Muscle of leg (tissue), 11 donors: ENCODE measurements around the gene SEMA3F. TPM values are rescaled to one million over a fixed set of nuclear protein-coding genes. Genes with fewer than 3 reads are reported as not detected.

Experiments
- DNase-seq: peaks from one replicate; pipeline ENCODE4 v3.0.0; 2013
- H3K27ac ChIP-seq: one replicate; pipeline ENCODE4 v1.5.1; 2013; ENCODE audit warnings: mild to moderate bottlenecking, low read length, control low read depth
- H3K27me3 ChIP-seq: one replicate; pipeline ENCODE4 v1.6.1; 2013; ENCODE audit warnings: low read length; ENCODE audit not compliant: control insufficient read depth, insufficient read depth
- H3K36me3 ChIP-seq: one replicate; pipeline ENCODE4 v1.6.1; 2013; ENCODE audit warnings: low read length; ENCODE audit not compliant: control insufficient read depth, insufficient read depth
- H3K4me1 ChIP-seq: one replicate; pipeline ENCODE4 v1.6.1; 2013; ENCODE audit warnings: low read length; ENCODE audit not compliant: control insufficient read depth, insufficient read depth
- H3K4me3 ChIP-seq: one replicate; pipeline ENCODE4 v1.5.1; 2013; ENCODE audit warnings: low read length, control low read depth
- H3K9me3 ChIP-seq: replicated peaks from 2 replicates; pipeline ENCODE4 v1.6.1; 2013; ENCODE audit warnings: low read depth, low read length; ENCODE audit not compliant: control insufficient read depth
- WGBS: methylation state at CpG from one replicate; pipeline ENCODE4 v1.1.5; 2013; ENCODE audit warnings: missing lambda C conversion rate; ENCODE audit not compliant: insufficient coverage; 5-methylcytosine and 5-hydroxymethylcytosine counted together
- polyA plus RNA-seq, 8 donors: library from polyadenylated mRNA; unstranded; fragments of 120-200 nt; gene quantifications; one replicate each; pipeline versions ENCODE4 v1.2.1 to v1.2.3, GENCODE V29; 2013; ENCODE audit warnings: inconsistent platforms in 1 of 8, low replicate concordance in 1 of 8; ENCODE audit not compliant: insufficient read length in 8 of 8, insufficient read depth in 1 of 8
- total RNA-seq: library from RNA; stranded (reverse); fragments of 120-200 nt; gene quantifications from one replicate; pipeline ENCODE4 v1.2.4, GENCODE V29; 2013

SEMA3F gene
- total and polyA plus RNA-seq, 9 donors: 9.1 to 28.6 (median 13.9) TPM

- Histone ChIP-seq H3K4me1 (peaks cover 34% of the 10 kb centered on the region), H3K27ac (no peak overlapping the region), H3K36me3 (peaks cover 5% of the 10 kb centered on the region), H3K27me3 (peaks cover 45% of the 10 kb centered on the region), H3K4me3 (no peak overlapping the region), H3K9me3 (no peaks in the 10 kb centered on the region)
- WGBS: 2% methylated on average over 14 of the region's 21 CpGs
- peak; percentile 67 for DNase-seq
These were observed 37.6 kb downstream of the SEMA3F start for GRCh38 chr3:50192689-50193141.

GRCh38 chr3:50193286-50193685 is 38.2 kb downstream of the SEMA3F start:
- H3K27me3 ChIP-seq: peaks cover 45% of the 10 kb centered on the region
- peaks cover 34% of the 10 kb centered on the region for H3K4me1 ChIP-seq
- no peaks in the 10 kb centered on the region for H3K9me3 ChIP-seq
- WGBS: 44% methylated on average over 34 of the region's 36 CpGs
- DNase-seq: no peak
- H3K36me3 ChIP-seq: peaks cover 4% of the 10 kb centered on the region
- no peak overlapping the region for H3K4me3 ChIP-seq
- no peak overlapping the region for H3K27ac ChIP-seq

- Histone ChIP-seq H3K27me3 (peaks cover 45% of the 10 kb centered on the region), H3K36me3 (no peaks in the 10 kb centered on the region)
These were observed 38.6 kb downstream of the SEMA3F start for GRCh38 chr3:50193746-50194127.

GRCh38 chr3:50194128-50194902 is 39.2 kb downstream of the SEMA3F start:
- WGBS: 5% methylated on average over 70 of the region's 70 CpGs
- H3K27ac ChIP-seq: no peak overlapping the region
- H3K27me3 ChIP-seq: peaks cover 45% of the 10 kb centered on the region
- peaks cover 29% of the 10 kb centered on the region for H3K4me1 ChIP-seq
- H3K4me3 ChIP-seq: no peak overlapping the region
- DNase-seq: peak; percentile 71
- no peaks in the 10 kb centered on the region for H3K9me3 ChIP-seq
- no peaks in the 10 kb centered on the region for H3K36me3 ChIP-seq

More at GRCh38 chr3:50193746-50194127, 38.6 kb downstream of the SEMA3F start:
- peaks cover 33% of the 10 kb centered on the region for H3K4me1 ChIP-seq
- no peaks in the 10 kb centered on the region for H3K9me3 ChIP-seq
- 24% methylated on average over 31 of the region's 34 CpGs for WGBS
- DNase-seq: no peak
- no peak overlapping the region for H3K4me3 ChIP-seq
- no peak overlapping the region for H3K27ac ChIP-seq

- Histone ChIP-seq H3K36me3 (no peaks in the 10 kb centered on the region), H3K27me3 (peaks cover 45% of the 10 kb centered on the region), H3K4me3 (no peak overlapping the region), H3K4me1 (peaks cover 29% of the 10 kb centered on the region), H3K9me3 (no peaks in the 10 kb centered on the region), H3K27ac (no peak overlapping the region)
- WGBS: 48% methylated on average over 13 of the region's 14 CpGs
- no peak for DNase-seq
These were observed 39.9 kb downstream of the SEMA3F start for GRCh38 chr3:50194903-50195500.

- no peaks in the 10 kb centered on the region for H3K36me3 ChIP-seq
- no peak overlapping the region for H3K27ac ChIP-seq
- peaks cover 29% of the 10 kb centered on the region for H3K4me1 ChIP-seq
- WGBS: 49% methylated on average over 4 of the region's 4 CpGs
- no peak for DNase-seq
- no peaks in the 10 kb centered on the region for H3K9me3 ChIP-seq
- H3K27me3 ChIP-seq: peaks cover 45% of the 10 kb centered on the region
- H3K4me3 ChIP-seq: no peak overlapping the region
These were observed 40.6 kb downstream of the SEMA3F start for GRCh38 chr3:50195501-50196252.

- no peak overlapping the region for H3K27ac ChIP-seq
- no peak overlapping the region for H3K4me3 ChIP-seq
- WGBS: 54% methylated on average over 2 of the region's 6 CpGs
- peaks cover 29% of the 10 kb centered on the region for H3K4me1 ChIP-seq
- no peaks in the 10 kb centered on the region for H3K36me3 ChIP-seq
- H3K9me3 ChIP-seq: no peaks in the 10 kb centered on the region
- H3K27me3 ChIP-seq: peaks cover 49% of the 10 kb centered on the region
- DNase-seq: no peak
These were observed 41.2 kb downstream of the SEMA3F start for GRCh38 chr3:50196253-50196801.

- Histone ChIP-seq H3K27ac (no peak overlapping the region), H3K36me3 (no peaks in the 10 kb centered on the region), H3K27me3 (peaks cover 42% of the 10 kb centered on the region), H3K4me1 (peaks cover 47% of the 10 kb centered on the region), H3K9me3 (no peaks in the 10 kb centered on the region), H3K4me3 (no peak overlapping the region)
- 69% methylated on average over 8 of the region's 10 CpGs for whole genome bisulfite sequencing
- no peak for DNase-seq
These were observed 46.6 kb downstream of the SEMA3F start for GRCh38 chr3:50201573-50202315.

GRCh38 chr3:50202353-50203112 is 47.4 kb downstream of the SEMA3F start:
- Histone ChIP-seq H3K9me3 (no peaks in the 10 kb centered on the region), H3K4me1 (peaks cover 54% of the 10 kb centered on the region), H3K4me3 (no peak overlapping the region), H3K36me3 (no peaks in the 10 kb centered on the region), H3K27me3 (peaks cover 46% of the 10 kb centered on the region), H3K27ac (no peak overlapping the region)
- 69% methylated on average over 14 of the region's 16 CpGs for WGBS
- no peak for DNase-seq
